IMR-90 (cell line): ENCODE data around the gene ANKS4B.

Source experiments
- CEBPB ChIP-seq: IDR thresholded peaks from 2 replicates; pipeline ENCODE4 v1.6.1; 2012; ENCODE audit warnings: low read depth, low read length, improper control_type of control experiment
- CTCF ChIP-seq: conservative IDR thresholded peaks from 2 replicates; pipeline ENCODE4 v1.5.1; 2012; ENCODE audit warnings: mild to moderate bottlenecking, low read depth, low read length, improper control_type of control experiment
- FOS ChIP-seq: fragments of 150-350 bp; IDR thresholded peaks from 2 replicates; pipeline ENCODE4 v1.6.1; 2016; ENCODE audit warnings: low read depth, low read length
- MAFK ChIP-seq: IDR thresholded peaks from 2 replicates; pipeline ENCODE4 v1.6.1; 2012; ENCODE audit warnings: low read depth, low read length, improper control_type of control experiment
- MXI1 ChIP-seq: IDR thresholded peaks from 2 replicates; pipeline ENCODE4 v1.6.1; 2012; ENCODE audit warnings: low read depth, mild to moderate bottlenecking, low read length, moderate library complexity, borderline replicate concordance
- NFE2L2 ChIP-seq: fragments of 150-350 bp; IDR thresholded peaks from 2 replicates; pipeline ENCODE4 v1.6.1; 2016; ENCODE audit warnings: low read depth, mild to moderate bottlenecking, low read length
- POLR2A ChIP-seq: IDR thresholded peaks from 2 replicates; pipeline ENCODE4 v1.6.1; 2012; ENCODE audit warnings: mild to moderate bottlenecking, low read depth, low read length
- RAD21 ChIP-seq: IDR thresholded peaks from 2 replicates; pipeline ENCODE4 v1.6.1; 2012; ENCODE audit warnings: low read length, improper control_type of control experiment
- RCOR1 ChIP-seq: IDR thresholded peaks from 2 replicates; pipeline ENCODE4 v1.6.1; 2012; ENCODE audit warnings: mild to moderate bottlenecking, low read length, improper control_type of control experiment; ENCODE audit not compliant: insufficient replicate concordance
- RFX5 ChIP-seq: IDR thresholded peaks from 2 replicates; pipeline ENCODE4 v1.8.0; 2012; ENCODE audit warnings: low read depth, mild to moderate bottlenecking, low read length, moderate library complexity
- SMC3 ChIP-seq: fragments of 150-350 bp; IDR thresholded peaks from 2 replicates; pipeline ENCODE4 v1.6.1; 2016; ENCODE audit warnings: low read depth, mild to moderate bottlenecking, antibody characterized with exemption, low read length, moderate library complexity
- USF2 ChIP-seq: fragments of 150-350 bp; IDR thresholded peaks from 2 replicates; pipeline ENCODE4 v1.6.1; 2017; ENCODE audit warnings: mild to moderate bottlenecking, antibody characterized with exemption, low read length, low read depth

DNA sequence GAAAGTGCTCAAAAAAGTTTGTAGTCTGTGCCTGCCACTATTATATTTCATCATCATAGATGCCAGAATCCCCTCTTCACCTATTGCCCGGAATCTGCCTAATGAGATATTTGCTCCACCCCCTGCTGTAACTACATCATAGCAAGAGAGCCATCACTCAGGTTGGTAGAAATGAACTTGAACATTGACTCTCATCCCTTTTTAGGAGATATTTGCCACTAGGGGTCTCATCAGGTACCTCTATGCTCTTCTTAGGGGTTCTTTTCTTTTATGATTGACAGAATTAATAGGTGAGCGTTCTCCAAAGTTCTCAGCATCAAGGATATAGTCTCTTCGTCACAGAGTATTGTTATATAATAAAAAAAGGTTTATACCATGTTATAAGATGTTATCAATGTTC, 20.0 kb downstream of the ANKS4B start:
- TF ChIP-seq RFX5, result no peak
- no peak for TF ChIP-seq CTCF
- no peak for TF ChIP-seq FOS
- TF ChIP-seq CEBPB, result no peak
- TF ChIP-seq MXI1, result no peak
- TF ChIP-seq USF2, result no peak
- no peak for TF ChIP-seq POLR2A
- no peak for TF ChIP-seq RAD21
- no peak for TF ChIP-seq SMC3
- TF ChIP-seq MAFK, result no peak
- TF ChIP-seq RCOR1, result no peak
- TF ChIP-seq NFE2L2, result no peak
